Measurements from ENCODE around the gene RHBDD1. TPM values are rescaled to one million over a fixed set of nuclear protein-coding genes. Genes with fewer than 3 reads are reported as not detected.
"Not testable (repeated sequence)": the region's sequence is repeated elsewhere in the genome, so short reads cannot be mapped to it uniquely, and the experiment has no call there.

RHBDD1 gene
- total and polyA plus RNA-seq, 5 donors: 9.3 to 47.3 (median 40.9) TPM

- intact Hi-C loops (cut with DNase I): no loop called here
- no peaks in the 10 kb centered on the region for H3K9me3 ChIP-seq (ENCODE audit: control insufficient read depth, low read length)
- no peak overlapping the region for H3K4me3 ChIP-seq (ENCODE audit: low read length)
- no peaks in the 10 kb centered on the region for H3K27me3 ChIP-seq (ENCODE audit: control insufficient read depth, insufficient read depth)
- DNase-seq: no peak
- no peak for ATAC-seq
- WGBS: 95% methylated on average over 1 of the region's 1 CpG
- H3K4me1 ChIP-seq (ENCODE audit: control insufficient read depth, insufficient read depth, low read length): no peaks in the 10 kb centered on the region
- no peak overlapping the region for H3K27ac ChIP-seq (ENCODE audit: low read length)
Observed at GRCh38 chr2:226832061-226832460, 3.8 kb upstream of the RHBDD1 start.

GRCh38 chr2:226834880-226835279 lies 974 bp upstream of the RHBDD1 start:
- H3K9me3 ChIP-seq (ENCODE audit: control insufficient read depth, low read length); ATAC-seq; H3K27me3 ChIP-seq (ENCODE audit: control insufficient read depth, insufficient read depth); H3K27ac ChIP-seq (ENCODE audit: low read length); H3K4me1 ChIP-seq (ENCODE audit: control insufficient read depth, insufficient read depth, low read length); intact Hi-C loops (cut with DNase I): not testable (repeated sequence)
- H3K4me3 ChIP-seq (ENCODE audit: low read length): peak overlapping the region; percentile 89
- 95% methylated on average over 18 of the region's 18 CpGs for WGBS
- DNase-seq: peak in 1 of 3 donors; percentile 37

- no peaks in the 10 kb centered on the region for H3K27me3 ChIP-seq (ENCODE audit: control insufficient read depth, insufficient read depth)
- peak overlapping the region; percentile 100 for H3K27ac ChIP-seq (ENCODE audit: low read length)
- peak overlapping the region; percentile 89 for H3K4me3 ChIP-seq (ENCODE audit: low read length)
- 5% methylated on average over 26 of the region's 26 CpGs for WGBS
- DNase-seq: peak; percentile 45 to 77 (median 71)
- ATAC-seq: peak; percentile 52 to 60
- intact Hi-C loops (cut with DNase I): no loop called here
- H3K4me1 ChIP-seq (ENCODE audit: control insufficient read depth, insufficient read depth, low read length): no peaks in the 10 kb centered on the region
- no peaks in the 10 kb centered on the region for H3K9me3 ChIP-seq (ENCODE audit: control insufficient read depth, low read length)
Observed at GRCh38 chr2:226835420-226835795, 446 bp upstream of the RHBDD1 start.

DNA sequence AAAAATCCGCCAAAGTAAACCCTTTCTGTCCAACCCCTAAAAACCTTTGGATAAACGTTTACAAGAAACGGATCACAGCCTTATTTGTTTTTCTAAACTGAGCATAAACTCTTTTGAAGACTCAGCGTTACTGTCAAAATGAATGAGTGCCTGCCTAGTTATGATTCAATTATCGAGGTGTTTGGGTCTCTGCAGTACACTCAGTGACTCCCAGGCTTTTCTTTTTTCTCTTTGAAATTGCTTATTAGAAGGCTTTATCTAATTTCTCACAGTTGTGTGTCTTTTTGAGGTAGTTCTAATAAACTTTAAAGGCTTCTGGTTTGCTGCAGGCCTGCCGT lies 663 bp downstream of the RHBDD1 start:
- Histone ChIP-seq H3K4me3 (ENCODE audit: low read length) (peak overlapping the region; percentile 89), H3K9me3 (ENCODE audit: control insufficient read depth, low read length) (no peaks in the 10 kb centered on the region), H3K27me3 (ENCODE audit: control insufficient read depth, insufficient read depth) (no peaks in the 10 kb centered on the region), H3K27ac (ENCODE audit: low read length) (no peak overlapping the region), H3K4me1 (ENCODE audit: control insufficient read depth, insufficient read depth, low read length) (no peaks in the 10 kb centered on the region)
- ATAC-seq (no peak), DNase-seq (no peak)
- 4% methylated on average over 6 of the region's 6 CpGs for WGBS
- intact Hi-C loops (cut with DNase I): no loop called here

DNA sequence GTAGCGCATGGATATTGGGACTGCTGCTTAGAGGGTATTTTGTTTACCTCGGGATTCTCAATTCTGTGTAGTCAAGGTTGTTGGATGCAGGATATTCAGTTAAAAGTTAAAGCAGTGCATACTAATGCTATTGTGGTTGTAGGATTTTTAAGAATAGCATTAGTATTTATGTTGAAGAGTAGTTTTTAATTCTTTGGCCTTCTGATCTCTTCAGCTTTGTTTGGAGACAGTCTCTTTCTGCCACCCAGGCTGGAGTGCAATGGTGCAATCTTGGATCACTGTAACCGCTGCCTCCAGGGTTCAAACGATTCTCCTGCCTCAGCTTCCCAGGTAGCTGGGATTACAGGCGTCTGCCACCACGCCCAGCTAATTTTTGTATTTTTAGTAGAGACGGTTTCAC lies 1.5 kb downstream of the RHBDD1 start:
- WGBS: 94% methylated on average over 7 of the region's 7 CpGs
- intact Hi-C loops (cut with DNase I): no loop called here
- H3K4me3 ChIP-seq (ENCODE audit: low read length): no peak overlapping the region

GRCh38 chr2:226837787-226838603 lies 2.1 kb downstream of the RHBDD1 start:
- Histone ChIP-seq H3K27ac (ENCODE audit: low read length) (no peak overlapping the region), H3K9me3 (ENCODE audit: control insufficient read depth, low read length) (no peaks in the 10 kb centered on the region), H3K27me3 (ENCODE audit: control insufficient read depth, insufficient read depth) (no peaks in the 10 kb centered on the region), H3K4me1 (ENCODE audit: control insufficient read depth, insufficient read depth, low read length) (no peaks in the 10 kb centered on the region), H3K4me3 (ENCODE audit: low read length) (no peak overlapping the region)
- 88% methylated on average over 12 of the region's 12 CpGs for WGBS
- DNase-seq (no peak), ATAC-seq (no peak)
- intact Hi-C loops (cut with DNase I): no loop called here

More for the DNA sequence above, 1.5 kb downstream of the RHBDD1 start:
- no peak for ATAC-seq
- no peaks in the 10 kb centered on the region for H3K9me3 ChIP-seq (ENCODE audit: control insufficient read depth, low read length)
- H3K4me1 ChIP-seq (ENCODE audit: control insufficient read depth, insufficient read depth, low read length): no peaks in the 10 kb centered on the region
- H3K27ac ChIP-seq (ENCODE audit: low read length): no peak overlapping the region
- DNase-seq: no peak
- H3K27me3 ChIP-seq (ENCODE audit: control insufficient read depth, insufficient read depth): no peaks in the 10 kb centered on the region

GRCh38 chr2:226838722-226839121 lies 2.9 kb downstream of the RHBDD1 start:
- DNase-seq (no peak), ATAC-seq (no peak)
- Histone ChIP-seq H3K27me3 (ENCODE audit: control insufficient read depth, insufficient read depth) (no peaks in the 10 kb centered on the region), H3K4me1 (ENCODE audit: control insufficient read depth, insufficient read depth, low read length) (no peaks in the 10 kb centered on the region), H3K27ac (ENCODE audit: low read length) (no peak overlapping the region), H3K9me3 (ENCODE audit: control insufficient read depth, low read length) (no peaks in the 10 kb centered on the region), H3K4me3 (ENCODE audit: low read length) (no peak overlapping the region)
- 85% methylated on average over 3 of the region's 3 CpGs for WGBS
- intact Hi-C loops (cut with DNase I): no loop called here

- 92% methylated on average over 10 of the region's 10 CpGs for WGBS
- intact Hi-C loops (cut with DNase I): no loop called here
- Histone ChIP-seq H3K27me3 (ENCODE audit: control insufficient read depth, insufficient read depth) (no peaks in the 10 kb centered on the region), H3K4me3 (ENCODE audit: low read length) (no peak overlapping the region), H3K9me3 (ENCODE audit: control insufficient read depth, low read length) (no peaks in the 10 kb centered on the region), H3K27ac (ENCODE audit: low read length) (no peak overlapping the region), H3K4me1 (ENCODE audit: control insufficient read depth, insufficient read depth, low read length) (no peaks in the 10 kb centered on the region)
- DNase-seq (no peak), ATAC-seq (no peak)
Observed at GRCh38 chr2:226839161-226839560, 3.3 kb downstream of the RHBDD1 start.

DNA sequence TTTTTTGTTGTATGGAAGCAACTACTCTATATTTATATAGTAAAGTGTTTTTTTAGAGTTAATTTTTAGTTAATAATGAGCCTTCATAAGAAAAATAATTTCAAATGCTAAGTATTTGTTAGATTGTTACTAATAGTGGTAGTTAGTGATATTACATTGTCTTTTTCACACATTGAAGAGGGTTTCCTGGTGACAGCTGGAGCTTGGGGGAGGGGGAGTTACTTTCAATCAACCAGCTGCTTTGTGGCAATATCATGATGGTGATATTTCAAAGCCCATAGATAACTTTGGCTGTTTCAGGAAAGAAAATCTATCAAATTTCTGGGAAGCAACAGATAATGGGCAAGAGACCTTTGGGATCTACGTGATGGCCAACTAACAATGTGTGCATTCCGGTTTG lies 4.1 kb downstream of the RHBDD1 start:
- intact Hi-C loops (cut with DNase I): loop anchor here in 1 of 4 donors (10.0 kb wide), 1 partner anchor 125 kb away; no protein-coding TSS in a partner anchor
- no peaks in the 10 kb centered on the region for H3K27me3 ChIP-seq (ENCODE audit: control insufficient read depth, insufficient read depth)
- over 99% methylated on average over 2 of the region's 2 CpGs for WGBS
- no peak overlapping the region for H3K4me3 ChIP-seq (ENCODE audit: low read length)
- no peak for DNase-seq
- no peak for ATAC-seq
- H3K9me3 ChIP-seq (ENCODE audit: control insufficient read depth, low read length): no peaks in the 10 kb centered on the region
- no peak overlapping the region for H3K27ac ChIP-seq (ENCODE audit: low read length)
- no peaks in the 10 kb centered on the region for H3K4me1 ChIP-seq (ENCODE audit: control insufficient read depth, insufficient read depth, low read length)

GRCh38 chr2:226843001-226843400 lies 7.1 kb downstream of the RHBDD1 start:
- H3K4me1 ChIP-seq (ENCODE audit: control insufficient read depth, insufficient read depth, low read length); DNase-seq; ATAC-seq; H3K9me3 ChIP-seq (ENCODE audit: control insufficient read depth, low read length); H3K4me3 ChIP-seq (ENCODE audit: low read length); H3K27ac ChIP-seq (ENCODE audit: low read length); H3K27me3 ChIP-seq (ENCODE audit: control insufficient read depth, insufficient read depth): not testable (repeated sequence)
- intact Hi-C loops (cut with DNase I): loop anchor here in 1 of 4 donors (10.0 kb wide), 1 partner anchor 122 kb away; no protein-coding TSS in a partner anchor
- 100% methylated on average over 1 of the region's 1 CpG for WGBS

DNA sequence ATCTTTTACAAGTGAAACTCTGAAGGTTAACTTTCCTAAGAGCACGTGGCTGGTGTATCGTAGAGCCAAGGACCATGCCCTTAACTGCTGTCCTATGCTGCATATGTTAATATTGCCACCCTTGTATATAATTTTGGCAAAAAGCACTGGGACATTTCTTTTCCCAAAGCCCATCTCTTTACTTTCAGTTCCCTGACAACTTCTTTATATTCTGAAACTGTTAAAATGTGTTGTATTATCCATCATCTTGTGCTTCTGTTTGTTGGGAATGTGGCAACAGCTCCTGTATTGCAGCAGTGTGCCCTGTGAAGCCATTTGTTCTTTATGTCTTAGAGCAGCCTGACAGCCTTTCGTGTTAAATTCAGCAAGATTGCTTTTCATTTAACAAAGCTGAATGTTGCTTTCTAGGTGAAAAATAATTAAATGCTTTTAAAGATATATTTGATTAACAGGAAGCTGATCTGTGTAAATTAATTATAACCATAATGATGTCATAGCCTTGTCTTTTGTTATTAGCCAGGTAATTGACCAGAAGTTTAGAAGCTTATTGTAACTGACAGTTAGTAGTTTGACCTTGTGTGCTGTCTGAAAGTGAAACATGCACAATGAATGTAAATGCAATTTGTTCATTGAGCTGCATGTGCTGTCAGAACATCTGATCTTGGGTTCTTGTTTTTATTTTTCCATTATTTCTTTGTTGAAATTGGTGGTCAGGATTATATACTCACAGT lies 9.7 kb downstream of the RHBDD1 start:
- WGBS: 74% methylated on average over 3 of the region's 3 CpGs
- H3K4me1 ChIP-seq (ENCODE audit: control insufficient read depth, insufficient read depth, low read length): no peaks in the 10 kb centered on the region
- DNase-seq (no peak), ATAC-seq (no peak)
- no peak overlapping the region for H3K4me3 ChIP-seq (ENCODE audit: low read length)
- intact Hi-C loops (cut with DNase I): loop anchor here in 1 of 4 donors (10.0 kb wide), 1 partner anchor 119 kb away; no protein-coding TSS in a partner anchor
- H3K9me3 ChIP-seq (ENCODE audit: control insufficient read depth, low read length): no peaks in the 10 kb centered on the region
- no peaks in the 10 kb centered on the region for H3K27me3 ChIP-seq (ENCODE audit: control insufficient read depth, insufficient read depth)
- no peak overlapping the region for H3K27ac ChIP-seq (ENCODE audit: low read length)
